HEK293 (cell line): Measurements from ENCODE around the gene SYNE1.

Source experiments
- CTCF ChIA-PET: fragments of 350-600 bp; formaldehyde crosslinking; extraction: SDS; loops from one replicate; lab custom pipeline; 2021; ENCODE audit warnings: antibody characterized with exemption; lab: Yijun Ruan, JAX
- POLR2A ChIA-PET: fragments of 300-600 bp; formaldehyde crosslinking; extraction: SDS; loops from one replicate; lab custom pipeline; 2020; ENCODE audit warnings: antibody characterized with exemption, inconsistent platforms; lab: Yijun Ruan, JAX
- H3K27ac ChIP-seq: fragments of 200-500 bp; sonication (Bioruptor generic); 2 replicates; pipeline ENCODE4 v1.5.1; 2014; ENCODE audit warnings: low read depth, low read length, control low read depth, inconsistent platforms; ENCODE audit errors: extremely low read depth
- H3K36me3 ChIP-seq, 2 experiments: fragments of 200-500 bp in 1 of 2; sonication (Bioruptor generic) in 1 of 2; 1 replicate in 1 of 2; 2 replicates in 1 of 2; pipeline ENCODE4 v1.5.1; 2014 to 2017; ENCODE audit warnings: inconsistent platforms in 2 of 2, low read length in 2 of 2; ENCODE audit not compliant: control insufficient read depth in 2 of 2, insufficient read depth in 1 of 2
- H3K4me1 ChIP-seq: fragments of 200-500 bp; sonication (Bioruptor generic); 2 replicates; pipeline ENCODE4 v1.5.1; 2014; ENCODE audit warnings: mild to moderate bottlenecking, low read length, inconsistent platforms; ENCODE audit not compliant: control insufficient read depth, insufficient read depth
- H3K4me3 ChIP-seq: 2 replicates; pipeline ENCODE4 v1.5.1; 2011; ENCODE audit warnings: low read depth, mild to moderate bottlenecking, control low read depth, low read length, moderate library complexity
- H3K9me3 ChIP-seq: fragments of 200-500 bp; sonication (Bioruptor generic); 2 replicates; pipeline ENCODE4 v1.5.1; 2014; ENCODE audit warnings: low read depth, low read length, inconsistent platforms; ENCODE audit not compliant: control insufficient read depth, insufficient read depth
- FEZF1 ChIP-seq: fragments of 450-650 bp; formaldehyde crosslinking; IDR thresholded peaks from 2 replicates; pipeline ENCODE4 v1.5.1; 2016; ENCODE audit warnings: missing biosample characterization, missing genetic modification characterization
- KLF7 ChIP-seq: fragments of 450-650 bp; formaldehyde crosslinking; IDR thresholded peaks from 2 replicates; pipeline ENCODE4 v1.5.1; 2016; ENCODE audit warnings: missing biosample characterization, missing genetic modification characterization, borderline replicate concordance
- MZF1 ChIP-seq: fragments of 450-650 bp; formaldehyde crosslinking; IDR thresholded peaks from 2 replicates; pipeline ENCODE4 v1.5.1; 2017; ENCODE audit warnings: missing biosample characterization, missing genetic modification characterization, borderline replicate concordance
- SETDB1 ChIP-seq: IDR thresholded peaks from one replicate; pipeline ENCODE4 v1.6.1; 2017; ENCODE audit warnings: mild to moderate bottlenecking, low read length, moderate library complexity, mixed read lengths; ENCODE audit not compliant: insufficient read length
- SP7 ChIP-seq: fragments of 450-650 bp; formaldehyde crosslinking; IDR thresholded peaks from 2 replicates; pipeline ENCODE4 v1.5.1; 2016; ENCODE audit warnings: missing biosample characterization, missing genetic modification characterization
- YY2 ChIP-seq: fragments of 450-650 bp; formaldehyde crosslinking; IDR thresholded peaks from 2 replicates; pipeline ENCODE4 v1.5.1; 2016; ENCODE audit warnings: missing biosample characterization, missing genetic modification characterization
- ZBTB7A ChIP-seq: fragments of 450-650 bp; formaldehyde crosslinking; IDR thresholded peaks from 2 replicates; pipeline ENCODE4 v1.5.1; 2016; ENCODE audit warnings: low read depth, missing biosample characterization, missing genetic modification characterization
- ZEB2 ChIP-seq: fragments of 450-650 bp; formaldehyde crosslinking; IDR thresholded peaks from 2 replicates; pipeline ENCODE4 v1.5.1; 2016; ENCODE audit warnings: missing biosample characterization, missing genetic modification characterization
- ZFP41 ChIP-seq: fragments of 450-650 bp; formaldehyde crosslinking; IDR thresholded peaks from 2 replicates; pipeline ENCODE4 v1.5.1; 2016; ENCODE audit warnings: missing biosample characterization, missing genetic modification characterization, borderline replicate concordance
- ZNF10 ChIP-seq: fragments of 450-650 bp; formaldehyde crosslinking; IDR thresholded peaks from 2 replicates; pipeline ENCODE4 v1.5.1; 2017; ENCODE audit warnings: missing biosample characterization, missing genetic modification characterization
- ZNF341 ChIP-seq: fragments of 450-650 bp; formaldehyde crosslinking; IDR thresholded peaks from 2 replicates; pipeline ENCODE4; 2016; ENCODE audit warnings: low read depth, missing biosample characterization, missing genetic modification characterization
- ZNF37A ChIP-seq: fragments of 450-650 bp; IDR thresholded peaks from 2 replicates; pipeline ENCODE4 v1.5.1; 2018; ENCODE audit warnings: missing biosample characterization, missing genetic modification characterization
- ZNF510 ChIP-seq: fragments of 450-650 bp; formaldehyde crosslinking; IDR thresholded peaks from 2 replicates; pipeline ENCODE4 v1.5.1; 2018; ENCODE audit warnings: mild to moderate bottlenecking, missing genetic modification characterization, missing biosample characterization; ENCODE audit not compliant: insufficient replicate concordance
- ZNF560 ChIP-seq: fragments of 450-650 bp; formaldehyde crosslinking; IDR thresholded peaks from 2 replicates; pipeline ENCODE4 v1.5.1; 2017; ENCODE audit warnings: missing biosample characterization, missing genetic modification characterization, borderline replicate concordance
- ZNF585B ChIP-seq: fragments of 450-650 bp; formaldehyde crosslinking; IDR thresholded peaks from 2 replicates; pipeline ENCODE4 v1.5.1; 2016; ENCODE audit warnings: missing biosample characterization, missing genetic modification characterization
- ZNF596 ChIP-seq: fragments of 450-650 bp; IDR thresholded peaks from 2 replicates; pipeline ENCODE4 v1.5.0; 2018; ENCODE audit warnings: missing biosample characterization, mild to moderate bottlenecking, missing genetic modification characterization, moderate library complexity
- ZNF623 ChIP-seq: fragments of 450-650 bp; formaldehyde crosslinking; IDR thresholded peaks from 2 replicates; pipeline ENCODE4 v1.5.1; 2016; ENCODE audit warnings: missing biosample characterization, missing genetic modification characterization
- ZNF626 ChIP-seq: fragments of 450-650 bp; sonication (Bioruptor Pico); formaldehyde crosslinking; IDR thresholded peaks from 2 replicates; pipeline ENCODE4 v1.5.1; 2018; ENCODE audit warnings: missing biosample characterization, missing genetic modification characterization, inconsistent platforms
- ZNF747 ChIP-seq: fragments of 450-650 bp; formaldehyde crosslinking; IDR thresholded peaks from 2 replicates; pipeline ENCODE4 v1.5.1; 2016; ENCODE audit warnings: missing biosample characterization, missing genetic modification characterization
- ZNF791 ChIP-seq: fragments of 450-650 bp; formaldehyde crosslinking; IDR thresholded peaks from 2 replicates; pipeline ENCODE4 v1.5.1; 2016; ENCODE audit warnings: missing biosample characterization, missing genetic modification characterization
- ZNF843 ChIP-seq: fragments of 450-650 bp; formaldehyde crosslinking; IDR thresholded peaks from 2 replicates; pipeline ENCODE4 v1.5.1; 2016; ENCODE audit warnings: missing biosample characterization, missing genetic modification characterization
- ZSCAN23 ChIP-seq: fragments of 450-650 bp; formaldehyde crosslinking; IDR thresholded peaks from 2 replicates; pipeline ENCODE4 v1.5.1; 2016; ENCODE audit warnings: missing biosample characterization, missing genetic modification characterization
- TF ChIP-seq, protein P1 (sequence below): fragments of 450-650 bp; formaldehyde crosslinking; IDR thresholded peaks from 2 replicates; pipeline ENCODE4 v1.5.1; 2016; ENCODE audit warnings: missing biosample characterization, missing genetic modification characterization
- TF ChIP-seq, protein P2 (sequence below): sonication (generic); formaldehyde crosslinking; IDR thresholded peaks from 2 replicates; pipeline ENCODE4 v1.8.1; 2022; ENCODE audit warnings: mild to moderate bottlenecking, moderate library complexity, missing genetic modification reagents
- TF ChIP-seq, protein P3 (sequence below): fragments of 450-650 bp; formaldehyde crosslinking; IDR thresholded peaks from 2 replicates; pipeline ENCODE4 v1.5.1; 2016; ENCODE audit warnings: missing biosample characterization, missing genetic modification characterization
- TF ChIP-seq, protein P4 (sequence below): fragments of 450-650 bp; formaldehyde crosslinking; IDR thresholded peaks from 2 replicates; pipeline ENCODE4 v1.5.1; 2016; ENCODE audit warnings: missing biosample characterization, missing genetic modification characterization
- TF ChIP-seq, protein P5 (sequence below): fragments of 450-650 bp; formaldehyde crosslinking; IDR thresholded peaks from 2 replicates; pipeline ENCODE4 v1.5.1; 2016; ENCODE audit warnings: missing biosample characterization, missing genetic modification characterization
- TF ChIP-seq, protein P6 (sequence below): fragments of 450-650 bp; IDR thresholded peaks from 2 replicates; pipeline ENCODE4 v1.5.1; 2018; ENCODE audit warnings: missing biosample characterization, mild to moderate bottlenecking, missing genetic modification characterization

The SYNE1 gene

DNA sequence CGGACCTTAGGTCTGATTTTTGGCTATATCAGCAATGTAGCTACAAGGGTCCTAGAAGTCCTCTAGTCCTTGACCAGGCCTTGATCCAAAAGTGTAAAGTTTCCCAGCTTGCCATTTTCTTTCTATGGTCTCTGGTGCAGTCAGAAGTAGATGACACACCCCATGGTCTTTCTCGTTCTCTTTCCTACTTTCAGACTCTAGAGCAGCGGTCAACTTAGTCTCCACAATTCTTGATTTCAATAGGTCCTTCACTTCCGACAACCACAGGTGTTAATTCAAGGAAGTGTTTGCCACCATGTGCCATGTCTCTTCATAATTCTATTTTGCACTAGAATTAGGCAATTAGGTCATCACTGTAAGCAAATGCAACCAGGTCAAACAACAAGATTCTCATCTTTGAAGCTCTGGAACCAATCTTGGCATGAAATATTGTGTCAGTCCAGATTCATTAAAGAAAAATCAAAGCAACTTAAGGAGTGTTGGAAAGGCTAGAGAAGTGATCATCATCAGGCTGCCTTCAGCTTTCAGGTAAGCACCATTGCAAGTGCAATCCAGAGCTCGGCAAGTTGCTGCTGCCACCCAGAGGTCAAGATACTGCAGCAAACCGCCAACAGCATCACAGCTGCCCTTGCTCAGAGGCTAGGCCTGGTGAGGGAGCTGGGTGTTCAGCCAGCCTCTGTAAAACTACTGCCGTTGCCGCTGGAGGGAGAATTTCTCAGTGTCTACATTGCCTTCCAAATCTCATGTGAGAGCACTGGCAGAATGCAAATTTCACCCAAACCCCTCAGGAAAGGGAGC lies 5.6 kb upstream of the SYNE1 start:
- no peak overlapping the region for H3K4me3 ChIP-seq
- ChIA-PET CTCF (interaction anchor here (0.5 to 3.6 kb wide), 43 partner anchors 10 to 601 kb away, joined by 3 to 80 read pairs (median 4); no protein-coding TSS in a partner anchor), POLR2A (interaction anchor here (0.6 kb wide), 1 partner anchor 339 kb away, joined by 6 read pairs; no protein-coding TSS in a partner anchor)
- no peak overlapping the region for H3K27ac ChIP-seq
- H3K36me3 ChIP-seq = no peaks in the 10 kb centered on the region
- no peaks in the 10 kb centered on the region for H3K9me3 ChIP-seq
- no peaks in the 10 kb centered on the region for H3K4me1 ChIP-seq
- TF ChIP-seq MZF1 = no peak
- TF ChIP-seq, protein P1, sequence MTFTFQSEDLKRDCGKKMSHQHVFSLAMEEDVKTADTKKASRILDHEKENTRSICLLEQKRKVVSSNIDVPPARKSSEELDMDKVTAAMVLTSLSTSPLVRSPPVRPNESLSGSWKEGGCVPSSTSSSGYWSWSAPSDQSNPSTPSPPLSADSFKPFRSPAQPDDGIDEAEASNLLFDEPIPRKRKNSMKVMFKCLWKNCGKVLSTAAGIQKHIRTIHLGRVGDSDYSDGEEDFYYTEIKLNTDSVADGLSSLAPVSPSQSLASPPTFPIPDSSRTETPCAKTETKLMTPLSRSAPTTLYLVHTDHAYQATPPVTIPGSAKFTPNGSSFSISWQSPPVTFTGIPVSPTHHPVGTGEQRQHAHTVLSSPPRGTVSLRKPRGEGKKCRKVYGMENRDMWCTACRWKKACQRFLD (tag by site-specific recombination) = no peak
- TF ChIP-seq ZBTB7A (tag by site-specific recombination) = no peak
- no peak for TF ChIP-seq SETDB1
- no peak for TF ChIP-seq ZNF623
- TF ChIP-seq, protein P2, sequence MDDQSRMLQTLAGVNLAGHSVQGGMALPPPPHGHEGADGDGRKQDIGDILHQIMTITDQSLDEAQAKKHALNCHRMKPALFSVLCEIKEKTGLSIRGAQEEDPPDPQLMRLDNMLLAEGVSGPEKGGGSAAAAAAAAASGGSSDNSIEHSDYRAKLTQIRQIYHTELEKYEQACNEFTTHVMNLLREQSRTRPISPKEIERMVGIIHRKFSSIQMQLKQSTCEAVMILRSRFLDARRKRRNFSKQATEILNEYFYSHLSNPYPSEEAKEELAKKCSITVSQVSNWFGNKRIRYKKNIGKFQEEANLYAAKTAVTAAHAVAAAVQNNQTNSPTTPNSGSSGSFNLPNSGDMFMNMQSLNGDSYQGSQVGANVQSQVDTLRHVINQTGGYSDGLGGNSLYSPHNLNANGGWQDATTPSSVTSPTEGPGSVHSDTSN (CRISPR knock-in tag) = no peak
- no peak for TF ChIP-seq ZFP41
- no peak for TF ChIP-seq ZNF585B (tag by site-specific recombination)
- TF ChIP-seq FEZF1 (tag by site-specific recombination) = no peak
- no peak for TF ChIP-seq ZNF791 (tag by site-specific recombination)
- no peak for TF ChIP-seq ZEB2 (tag by site-specific recombination)
- TF ChIP-seq ZNF596 (tag by site-specific recombination) = no peak
- no peak for TF ChIP-seq ZNF37A
- no peak for TF ChIP-seq SP7 (tag by site-specific recombination)
- no peak for TF ChIP-seq YY2 (tag by site-specific recombination)
- TF ChIP-seq ZSCAN23 (tag by site-specific recombination) = no peak
- TF ChIP-seq ZNF747 (tag by site-specific recombination) = no peak
- TF ChIP-seq, protein P3, sequence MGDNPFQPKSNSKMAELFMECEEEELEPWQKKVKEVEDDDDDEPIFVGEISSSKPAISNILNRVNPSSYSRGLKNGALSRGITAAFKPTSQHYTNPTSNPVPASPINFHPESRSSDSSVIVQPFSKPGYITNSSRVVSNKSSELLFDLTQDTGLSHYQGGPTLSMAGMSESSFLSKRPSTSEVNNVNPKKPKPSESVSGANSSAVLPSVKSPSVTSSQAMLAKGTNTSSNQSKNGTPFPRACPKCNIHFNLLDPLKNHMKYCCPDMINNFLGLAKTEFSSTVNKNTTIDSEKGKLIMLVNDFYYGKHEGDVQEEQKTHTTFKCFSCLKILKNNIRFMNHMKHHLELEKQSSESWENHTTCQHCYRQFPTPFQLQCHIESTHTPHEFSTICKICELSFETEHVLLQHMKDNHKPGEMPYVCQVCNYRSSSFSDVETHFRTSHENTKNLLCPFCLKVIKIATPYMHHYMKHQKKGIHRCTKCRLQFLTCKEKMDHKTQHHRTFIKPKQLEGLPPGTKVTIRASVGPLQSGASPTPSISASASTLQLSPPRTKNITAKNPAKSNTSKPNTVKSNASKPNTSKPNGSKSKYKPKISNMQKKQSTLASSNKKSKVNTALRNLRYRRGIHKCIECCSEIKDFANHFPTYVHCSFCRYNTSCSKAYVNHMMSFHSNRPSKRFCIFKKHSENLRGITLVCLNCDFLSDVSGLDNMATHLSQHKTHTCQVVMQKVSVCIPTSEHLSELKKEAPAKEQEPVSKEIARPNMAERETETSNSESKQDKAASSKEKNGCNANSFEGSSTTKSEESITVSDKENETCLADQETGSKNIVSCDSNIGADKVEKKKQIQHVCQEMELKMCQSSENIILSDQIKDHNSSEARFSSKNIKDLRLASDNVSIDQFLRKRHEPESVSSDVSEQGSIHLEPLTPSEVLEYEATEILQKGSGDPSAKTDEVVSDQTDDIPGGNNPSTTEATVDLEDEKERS (tag by site-specific recombination) = no peak
- no peak for TF ChIP-seq ZNF626 (tag by site-specific recombination)
- TF ChIP-seq ZNF510 = no peak
- TF ChIP-seq ZNF341 (tag by site-specific recombination) = no peak
- no peak for TF ChIP-seq ZNF843 (tag by site-specific recombination)
- TF ChIP-seq ZNF560 (tag by site-specific recombination) = no peak
- TF ChIP-seq, protein P4, sequence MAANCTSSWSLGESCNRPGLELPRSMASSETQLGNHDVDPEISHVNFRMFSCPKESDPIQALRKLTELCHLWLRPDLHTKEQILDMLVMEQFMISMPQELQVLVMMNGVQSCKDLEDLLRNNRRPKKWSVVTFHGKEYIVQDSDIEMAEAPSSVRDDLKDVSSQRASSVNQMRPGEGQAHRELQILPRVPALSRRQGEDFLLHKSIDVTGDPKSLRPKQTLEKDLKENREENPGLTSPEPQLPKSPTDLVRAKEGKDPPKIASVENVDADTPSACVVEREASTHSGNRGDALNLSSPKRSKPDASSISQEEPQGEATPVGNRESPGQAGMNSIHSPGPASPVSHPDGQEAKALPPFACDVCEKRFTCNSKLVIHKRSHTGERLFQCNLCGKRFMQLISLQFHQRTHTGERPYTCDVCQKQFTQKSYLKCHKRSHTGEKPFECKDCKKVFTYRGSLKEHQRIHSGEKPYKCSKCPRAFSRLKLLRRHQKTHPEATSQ (tag by site-specific recombination) = no peak
- 0 out of 2 replicates have a peak, but pooled peaks have one; percentile 27 for TF ChIP-seq ZNF10 (tag by site-specific recombination)
- TF ChIP-seq, protein P5, sequence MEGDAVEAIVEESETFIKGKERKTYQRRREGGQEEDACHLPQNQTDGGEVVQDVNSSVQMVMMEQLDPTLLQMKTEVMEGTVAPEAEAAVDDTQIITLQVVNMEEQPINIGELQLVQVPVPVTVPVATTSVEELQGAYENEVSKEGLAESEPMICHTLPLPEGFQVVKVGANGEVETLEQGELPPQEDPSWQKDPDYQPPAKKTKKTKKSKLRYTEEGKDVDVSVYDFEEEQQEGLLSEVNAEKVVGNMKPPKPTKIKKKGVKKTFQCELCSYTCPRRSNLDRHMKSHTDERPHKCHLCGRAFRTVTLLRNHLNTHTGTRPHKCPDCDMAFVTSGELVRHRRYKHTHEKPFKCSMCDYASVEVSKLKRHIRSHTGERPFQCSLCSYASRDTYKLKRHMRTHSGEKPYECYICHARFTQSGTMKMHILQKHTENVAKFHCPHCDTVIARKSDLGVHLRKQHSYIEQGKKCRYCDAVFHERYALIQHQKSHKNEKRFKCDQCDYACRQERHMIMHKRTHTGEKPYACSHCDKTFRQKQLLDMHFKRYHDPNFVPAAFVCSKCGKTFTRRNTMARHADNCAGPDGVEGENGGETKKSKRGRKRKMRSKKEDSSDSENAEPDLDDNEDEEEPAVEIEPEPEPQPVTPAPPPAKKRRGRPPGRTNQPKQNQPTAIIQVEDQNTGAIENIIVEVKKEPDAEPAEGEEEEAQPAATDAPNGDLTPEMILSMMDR (tag by site-specific recombination) = peak; percentile 82
- TF ChIP-seq, protein P6, sequence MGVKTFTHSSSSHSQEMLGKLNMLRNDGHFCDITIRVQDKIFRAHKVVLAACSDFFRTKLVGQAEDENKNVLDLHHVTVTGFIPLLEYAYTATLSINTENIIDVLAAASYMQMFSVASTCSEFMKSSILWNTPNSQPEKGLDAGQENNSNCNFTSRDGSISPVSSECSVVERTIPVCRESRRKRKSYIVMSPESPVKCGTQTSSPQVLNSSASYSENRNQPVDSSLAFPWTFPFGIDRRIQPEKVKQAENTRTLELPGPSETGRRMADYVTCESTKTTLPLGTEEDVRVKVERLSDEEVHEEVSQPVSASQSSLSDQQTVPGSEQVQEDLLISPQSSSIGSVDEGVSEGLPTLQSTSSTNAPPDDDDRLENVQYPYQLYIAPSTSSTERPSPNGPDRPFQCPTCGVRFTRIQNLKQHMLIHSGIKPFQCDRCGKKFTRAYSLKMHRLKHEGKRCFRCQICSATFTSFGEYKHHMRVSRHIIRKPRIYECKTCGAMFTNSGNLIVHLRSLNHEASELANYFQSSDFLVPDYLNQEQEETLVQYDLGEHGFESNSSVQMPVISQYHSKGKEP (tag by site-specific recombination) = peak; percentile 51; the same call in 1 of the 2 replicates
- TF ChIP-seq KLF7 (tag by site-specific recombination) = no peak
